ENCODE results near the gene PGF.

Gene PGF

DNA sequence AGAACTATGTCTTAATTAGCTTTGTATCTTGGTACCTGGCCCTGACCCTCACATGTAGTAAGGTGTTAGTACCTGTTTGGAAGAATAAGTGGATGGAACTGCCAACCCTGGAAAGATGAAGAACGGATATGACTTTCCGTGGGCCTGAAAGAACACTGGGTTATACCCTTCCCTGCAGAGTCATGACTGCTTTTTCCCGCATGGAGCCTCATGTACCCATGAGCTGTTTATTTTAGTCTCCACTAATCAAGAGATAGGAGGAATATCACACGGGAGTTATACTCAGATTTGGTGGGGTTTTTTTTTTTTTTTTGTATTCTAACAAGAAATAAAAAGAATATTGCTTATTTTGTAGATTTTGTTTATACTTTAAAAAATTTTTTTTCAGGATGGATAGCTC lies 57.8 kb downstream of the PGF start:
- DNase-seq (ENCODE audit: low spot score): no peak

DNA sequence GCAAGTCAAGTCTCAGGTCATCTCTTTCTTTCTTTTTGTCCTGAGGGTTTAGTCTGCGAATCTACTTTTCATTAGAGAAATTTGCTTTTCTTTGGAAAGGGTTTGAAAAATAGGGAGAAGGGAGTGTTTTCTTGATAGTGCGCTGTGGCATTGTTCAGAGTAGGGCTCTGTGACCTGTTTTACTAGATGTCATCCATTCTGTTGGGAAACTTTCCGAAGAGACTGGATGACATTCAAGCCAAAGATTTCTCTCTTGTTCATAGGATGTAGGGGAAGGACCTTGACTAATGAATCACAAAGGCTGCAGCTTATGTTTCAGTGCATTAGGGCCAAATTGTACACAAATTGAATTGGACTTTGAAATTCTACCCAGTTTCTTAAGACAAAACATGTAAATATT lies 59.0 kb downstream of the PGF start:
- no peak for DNase-seq (ENCODE audit: low spot score)

DNA sequence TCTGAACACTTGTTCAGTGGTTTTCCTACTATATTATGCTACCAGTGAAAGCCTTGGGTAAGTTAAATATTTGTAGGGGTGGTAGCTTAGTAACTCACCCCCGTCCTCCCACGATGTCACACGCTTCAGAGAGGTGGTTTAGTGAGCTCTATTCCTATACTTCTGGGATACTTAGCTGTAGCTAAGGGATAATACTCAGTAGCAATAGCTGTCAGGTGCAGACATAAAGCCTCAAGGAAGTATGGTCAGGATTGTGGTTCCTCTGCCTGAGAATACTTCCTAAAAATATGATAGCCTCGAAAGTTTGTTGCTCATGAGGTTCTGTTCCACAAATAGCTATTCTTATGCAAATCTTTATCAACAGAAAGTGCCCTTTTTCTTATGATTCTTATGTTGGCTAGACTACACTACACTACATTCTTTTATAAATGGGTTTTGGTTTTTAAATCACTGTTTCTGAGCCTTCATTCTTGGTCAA lies 61.7 kb downstream of the PGF start:
- no peak for DNase-seq (ENCODE audit: low spot score)

DNA sequence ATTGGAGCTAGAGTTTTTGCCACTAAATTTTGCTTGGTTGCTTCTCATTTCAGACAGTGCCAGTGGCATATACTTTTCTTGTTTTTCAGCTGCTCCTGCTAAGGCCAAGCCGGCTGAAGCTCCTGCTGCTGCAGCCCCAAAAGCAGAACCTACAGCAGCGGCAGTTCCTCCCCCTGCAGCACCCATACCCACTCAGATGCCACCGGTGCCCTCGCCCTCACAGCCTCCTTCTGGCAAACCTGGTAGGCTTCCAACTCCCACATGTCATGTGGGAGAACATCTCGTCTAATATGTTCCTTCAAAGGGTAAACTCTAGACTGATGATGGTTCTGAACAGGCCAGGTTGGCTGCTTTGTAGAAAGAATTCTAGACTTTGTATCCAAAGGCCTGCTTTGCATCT lies 62.7 kb downstream of the PGF start:
- peak; percentile 35 for DNase-seq (ENCODE audit: low spot score)

DNA sequence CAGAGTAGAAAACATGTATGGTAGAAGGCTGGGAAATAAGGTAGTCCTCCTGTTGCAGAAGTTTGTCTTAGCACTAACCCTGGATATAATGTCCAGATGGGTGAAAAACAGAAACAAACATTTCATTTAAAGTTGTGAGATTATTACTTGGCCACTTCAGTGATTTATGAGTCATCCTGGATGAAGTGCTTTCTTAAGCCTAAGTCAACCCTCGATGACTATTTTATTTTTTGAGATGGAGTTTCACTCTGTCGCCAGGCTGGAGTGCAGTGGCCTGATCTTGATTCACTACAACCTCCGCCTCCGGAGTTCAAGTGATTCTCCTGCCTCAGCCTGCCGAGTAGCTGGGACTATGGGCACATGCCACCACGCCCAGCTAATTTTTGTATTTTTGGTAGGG lies 63.5 kb downstream of the PGF start:
- DNase-seq (ENCODE audit: low spot score): no peak
